Kidney (tissue), 14 donors: ENCODE data around the gene GADD45G. TPM values are rescaled to one million over a fixed set of nuclear protein-coding genes. Genes with fewer than 3 reads are reported as not detected.

Experiments used
- DNase-seq, 5 donors: peaks; one replicate each; pipeline ENCODE4 v3.0.0-alpha.2; 2013 to 2020
- FAIRE-seq: peaks from 2 replicates; lab custom pipeline; 2012; peaks lifted over from hg19 to GRCh38; lab: Jason Lieb, UNC
- H3K27ac ChIP-seq, 2 donors: one replicate each; pipeline ENCODE4 v1.7.0; 2013; ENCODE audit warnings: low read depth in 2 of 2, low read length in 2 of 2, inconsistent platforms in 1 of 2
- H3K27me3 ChIP-seq: one replicate; pipeline ENCODE4 v1.7.1; 2013; ENCODE audit warnings: low read length, inconsistent platforms; ENCODE audit not compliant: control insufficient read depth, insufficient read depth
- H3K36me3 ChIP-seq, 3 donors: one replicate each; pipeline versions ENCODE4 v1.7.0 to v1.7.1; 2013; ENCODE audit warnings: low read length in 3 of 3, control low read depth in 1 of 3, inconsistent platforms in 1 of 3; ENCODE audit not compliant: insufficient read depth in 3 of 3, control insufficient read depth in 2 of 3
- H3K4me1 ChIP-seq, 3 donors: one replicate each; pipeline versions ENCODE4 v1.7.0 to v1.7.1; 2013; ENCODE audit warnings: low read length in 3 of 3, inconsistent platforms in 1 of 3, low read depth in 1 of 3; ENCODE audit not compliant: control insufficient read depth in 2 of 3, insufficient read depth in 2 of 3
- H3K4me3 ChIP-seq, 3 donors: one replicate each; pipeline versions ENCODE4 v1.7.0 to v1.8.1; 2013; ENCODE audit warnings: low read length in 3 of 3, control low read depth in 1 of 3, inconsistent platforms in 1 of 3
- H3K9ac ChIP-seq, 3 donors: one replicate each; pipeline versions ENCODE4 v1.7.0 to v1.7.1; 2013; ENCODE audit warnings: low read length in 3 of 3, control low read depth in 1 of 3, inconsistent platforms in 1 of 3
- H3K9me3 ChIP-seq, 3 donors: one replicate each; pipeline versions ENCODE4 v1.7.0 to v1.7.1; 2013; ENCODE audit warnings: low read length in 3 of 3, control low read depth in 1 of 3, inconsistent platforms in 1 of 3; ENCODE audit not compliant: control insufficient read depth in 2 of 3, insufficient read depth in 1 of 3
- CTCF ChIP-seq: IDR thresholded peaks from 3 replicates; pipeline ENCODE4 v1.5.1; 2012; ENCODE audit warnings: mild to moderate bottlenecking, moderate library complexity, borderline replicate concordance; ENCODE audit not compliant: insufficient read depth; ENCODE audit errors: extremely low read depth
- intact Hi-C: fragments of 100-400 bp; cut with DNase I; formaldehyde crosslinking; loops from one replicate; pipeline ENCODE4 v1.11.1; 2022
- polyA plus RNA-seq: library from polyadenylated mRNA; stranded (reverse); fragments of 350-450 nt; fragmentation: Illumina TruSeq; extraction: RNeasy Lipid Tissue Mini Kit (QIAGEN cat#74804); gene quantifications from one replicate; pipeline ENCODE4 v1.2.3, GENCODE V29; 2014; ENCODE audit warnings: low read depth, low replicate concordance; ENCODE audit not compliant: insufficient read depth
- total RNA-seq: library from RNA; stranded (reverse); fragmentation: NEBNext Ultra II Directional; extraction: Animal tissue kit (Norgen Biotek cat#: 25700); gene quantifications from one replicate; pipeline ENCODE4 v1.2.1, GENCODE V29; 2021
- donor health status: control.
- donor health status: control.
- donor health status: control.
- donor health status: control.
- donor health status: control.
- donor health status: DM: yes; HTN: yes; CAD: no.
- donor health status: Normal renal cell carcinoma (clear cell type).

GADD45G gene
- total and polyA plus RNA-seq, 2 donors from 2014 or later, result 7.3 to 48.4 TPM

GRCh38 chr9:89641980-89642379 is 37.2 kb downstream of the GADD45G start:
- Histone ChIP-seq H3K4me1 (peaks cover 0 to 4% (median 0%) of the 10 kb centered on the region in 3 donors), H3K4me3 (no peak overlapping the region), H3K9me3 (no peaks in the 10 kb centered on the region), H3K27me3 (no peaks in the 10 kb centered on the region), H3K27ac (no peak overlapping the region), H3K9ac (no peak overlapping the region), H3K36me3 (no peaks in the 10 kb centered on the region)
- TF ChIP-seq CTCF, result no peak
- intact Hi-C loops, result no loop called here
- no peak for DNase-seq
- FAIRE-seq, result no peak

- H3K36me3 ChIP-seq, result no peaks in the 10 kb centered on the region
- peaks cover 0 to 4% (median 0%) of the 10 kb centered on the region in 3 donors for H3K4me1 ChIP-seq
- no peak for TF ChIP-seq CTCF
- no peak overlapping the region for H3K9ac ChIP-seq
- H3K27me3 ChIP-seq, result no peaks in the 10 kb centered on the region
- intact Hi-C loops, result no loop called here
- no peak overlapping the region for H3K27ac ChIP-seq
- DNase-seq (peak in 1 of 5 donors; percentile 36), FAIRE-seq (no peak)
- no peaks in the 10 kb centered on the region for H3K9me3 ChIP-seq
- no peak overlapping the region for H3K4me3 ChIP-seq
Measured at GRCh38 chr9:89642789-89643188, 38.0 kb downstream of the GADD45G start.

- FAIRE-seq (no peak), DNase-seq (peak in 1 of 5 donors; percentile 60)
- Histone ChIP-seq H3K36me3 (no peaks in the 10 kb centered on the region), H3K27ac (no peak overlapping the region), H3K4me1 (no peaks in the 10 kb centered on the region), H3K4me3 (no peak overlapping the region), H3K27me3 (no peaks in the 10 kb centered on the region), H3K9me3 (no peaks in the 10 kb centered on the region), H3K9ac (no peak overlapping the region)
- intact Hi-C loops, result no loop called here
- TF ChIP-seq CTCF, result no peak
Measured at GRCh38 chr9:89646189-89646939, 41.6 kb downstream of the GADD45G start.
